Nephron (organoid): ENCODE results near the gene LRRC3.

Experiments used
- H3K27ac Mint-ChIP-seq, 3 experiments: 2 replicates each; pipeline ENCODE4 v1.8.0; 2020; ENCODE audit warnings: mixed read lengths in 3 of 3, mild to moderate bottlenecking in 2 of 3, moderate library complexity in 1 of 3
- H3K27me3 Mint-ChIP-seq: 2 replicates; pipeline ENCODE4 v1.8.0; 2021; ENCODE audit warnings: low read depth, mild to moderate bottlenecking, moderate library complexity, mixed read lengths
- H3K36me3 Mint-ChIP-seq: 2 replicates; pipeline ENCODE4 v1.8.0; 2020; ENCODE audit warnings: low read depth, mixed read lengths
- H3K4me1 Mint-ChIP-seq: 2 replicates; pipeline ENCODE4 v1.8.0; 2020; ENCODE audit warnings: mixed read lengths
- H3K4me3 Mint-ChIP-seq, 3 experiments: 2 replicates each; pipeline ENCODE4 v1.8.0; 2020; ENCODE audit warnings: mild to moderate bottlenecking in 3 of 3, mixed read lengths in 3 of 3, moderate library complexity in 2 of 3
- H3K9me3 Mint-ChIP-seq: 2 replicates; pipeline ENCODE4 v1.8.0; 2020; ENCODE audit warnings: mixed read lengths
- CTCF ChIP-seq, 3 experiments: fragments of 200-600 bp; sonication (generic); IDR thresholded peaks; one replicate each; pipeline ENCODE4 v1.5.0; 2021; ENCODE audit warnings: antibody characterized with exemption in 3 of 3; ENCODE audit not compliant: unreplicated experiment in 3 of 3

LRRC3 gene

GRCh38 chr21:44426663-44427191 is 28.6 kb upstream of the LRRC3 start:
- no peak overlapping the region for H3K27ac Mint-ChIP-seq
- H3K4me1 Mint-ChIP-seq, result peaks cover 5% of the 10 kb centered on the region
- H3K27me3 Mint-ChIP-seq, result no peaks in the 10 kb centered on the region
- no peak for TF ChIP-seq CTCF (IDR thresholded peaks at IDR 0.05; ENCODE audit: unreplicated experiment in 3 of 3)
- peaks cover 12% of the 10 kb centered on the region for H3K9me3 Mint-ChIP-seq
- no peak overlapping the region for H3K4me3 Mint-ChIP-seq
- H3K36me3 Mint-ChIP-seq, result no peaks in the 10 kb centered on the region

GRCh38 chr21:44427241-44428120 is 27.8 kb upstream of the LRRC3 start:
- Mint-ChIP-seq H3K27ac (no peak overlapping the region), H3K9me3 (peaks cover 16% of the 10 kb centered on the region), H3K36me3 (no peaks in the 10 kb centered on the region), H3K4me1 (peaks cover 5% of the 10 kb centered on the region), H3K4me3 (no peak overlapping the region), H3K27me3 (no peaks in the 10 kb centered on the region)
- TF ChIP-seq CTCF (IDR thresholded peaks at IDR 0.05; ENCODE audit: unreplicated experiment in 3 of 3), result no peak

DNA sequence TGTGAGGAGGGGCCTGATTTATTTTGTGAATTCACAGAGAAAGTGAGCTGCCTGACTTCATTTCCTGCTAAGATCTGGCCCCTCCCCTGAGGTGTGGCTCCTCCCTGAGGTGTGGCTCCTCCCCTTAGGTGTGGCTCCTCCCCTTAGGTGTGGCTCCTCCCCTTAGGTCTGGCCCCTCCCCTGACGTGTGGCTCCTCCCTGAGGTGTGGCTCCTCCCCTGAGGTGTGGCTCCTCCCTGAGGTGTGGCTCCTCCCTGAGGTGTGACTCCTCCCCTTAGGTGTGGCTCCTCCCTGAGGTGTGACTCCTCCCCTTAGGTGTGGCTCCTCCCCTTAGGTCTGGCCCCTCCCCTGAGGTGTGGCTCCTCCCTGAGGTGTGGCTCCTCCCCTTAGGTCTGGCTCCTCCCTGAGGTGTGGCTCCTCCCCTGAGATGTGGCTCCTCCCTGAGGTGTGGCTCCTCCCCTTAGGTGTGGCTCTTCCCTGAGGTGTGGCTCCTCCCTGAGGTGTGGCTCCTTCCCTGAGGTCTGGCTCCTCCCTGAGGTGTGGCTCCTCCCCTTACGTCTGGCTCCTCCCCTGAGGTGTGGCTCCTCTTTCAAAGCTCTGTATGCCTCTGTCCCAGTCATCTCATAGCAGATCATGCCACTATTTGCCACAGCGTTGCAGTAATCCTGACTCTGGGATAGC is 26.9 kb upstream of the LRRC3 start:
- TF ChIP-seq CTCF (IDR thresholded peaks at IDR 0.05; ENCODE audit: unreplicated experiment in 3 of 3), result no peak
- peaks cover 16% of the 10 kb centered on the region for H3K9me3 Mint-ChIP-seq
- H3K4me3 Mint-ChIP-seq, result no peak overlapping the region
- no peak overlapping the region for H3K27ac Mint-ChIP-seq
- H3K4me1 Mint-ChIP-seq, result peaks cover under 1% of the 10 kb centered on the region
- H3K36me3 Mint-ChIP-seq, result no peaks in the 10 kb centered on the region
- H3K27me3 Mint-ChIP-seq, result no peaks in the 10 kb centered on the region

GRCh38 chr21:44429894-44430293 is 25.4 kb upstream of the LRRC3 start:
- no peaks in the 10 kb centered on the region for H3K4me1 Mint-ChIP-seq
- no peak for TF ChIP-seq CTCF (IDR thresholded peaks at IDR 0.05; ENCODE audit: unreplicated experiment in 3 of 3)
- H3K36me3 Mint-ChIP-seq, result no peaks in the 10 kb centered on the region
- H3K4me3 Mint-ChIP-seq, result no peak overlapping the region
- peaks cover 16% of the 10 kb centered on the region for H3K9me3 Mint-ChIP-seq
- no peak overlapping the region for H3K27ac Mint-ChIP-seq
- no peaks in the 10 kb centered on the region for H3K27me3 Mint-ChIP-seq

DNA sequence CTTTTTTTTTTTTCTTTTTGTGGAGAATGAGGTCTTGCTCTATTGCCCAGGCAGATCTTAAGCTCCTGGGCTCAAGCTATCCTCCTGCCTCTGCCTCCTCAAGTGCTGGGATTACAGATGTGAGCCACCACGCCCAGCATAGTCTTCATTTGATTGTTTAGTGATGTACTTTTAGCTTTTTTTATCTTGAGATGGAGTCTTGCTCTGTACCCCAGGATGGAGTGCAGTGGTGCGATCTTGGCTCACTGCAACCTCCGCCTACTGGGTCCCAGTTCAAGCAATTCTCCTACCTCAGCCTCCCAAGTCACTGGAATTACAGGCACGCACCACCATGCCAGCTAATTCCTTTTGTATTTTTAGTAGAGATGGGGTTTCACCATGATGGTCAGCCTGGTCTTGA is 24.0 kb upstream of the LRRC3 start:
- H3K36me3 Mint-ChIP-seq, result no peaks in the 10 kb centered on the region
- no peak for TF ChIP-seq CTCF (IDR thresholded peaks at IDR 0.05; ENCODE audit: unreplicated experiment in 3 of 3)
- H3K4me1 Mint-ChIP-seq, result no peaks in the 10 kb centered on the region
- no peak overlapping the region for H3K27ac Mint-ChIP-seq
- peaks cover 16% of the 10 kb centered on the region for H3K9me3 Mint-ChIP-seq
- no peak overlapping the region for H3K4me3 Mint-ChIP-seq
- no peaks in the 10 kb centered on the region for H3K27me3 Mint-ChIP-seq
